GM23338 (cell line): ENCODE results near the gene PARL. TPM values are rescaled to one million over a fixed set of nuclear protein-coding genes. Genes with fewer than 3 reads are reported as not detected.

Experiments
- ATAC-seq: fragments of 200-7000 bp; cut with Tn5 transposase; 3 replicates; pipeline ENCODE4 v1.9.1; 2020
- DNase-seq: peaks from one replicate; pipeline ENCODE4 v3.0.0-alpha.2; 2015; ENCODE audit warnings: low spot score
- H2AFZ ChIP-seq: fragments of 200-600 bp; sonication (generic); 2 replicates; pipeline ENCODE4 v1.8.0; 2016; ENCODE audit warnings: antibody characterized with exemption, mild to moderate bottlenecking, moderate library complexity
- H3F3A ChIP-seq: fragments of 200-600 bp; sonication (generic); replicated peaks from 2 replicates; pipeline ENCODE4 v1.8.0; 2017; ENCODE audit warnings: antibody characterized with exemption, mixed run types, low read depth
- H3K27ac ChIP-seq: fragments of 200-600 bp; sonication (generic); 2 replicates; pipeline ENCODE4 v1.6.1; 2016; ENCODE audit warnings: low read depth
- H3K27me3 ChIP-seq: fragments of 200-600 bp; sonication (generic); 2 replicates; pipeline ENCODE4 v1.8.0; 2016; ENCODE audit warnings: mild to moderate bottlenecking, mixed run types, moderate library complexity; ENCODE audit not compliant: insufficient read depth
- H3K36me3 ChIP-seq: fragments of 200-600 bp; sonication (generic); 2 replicates; pipeline ENCODE4 v1.8.0; 2016; ENCODE audit warnings: mild to moderate bottlenecking; ENCODE audit not compliant: insufficient read depth
- H3K4me1 ChIP-seq: fragments of 200-600 bp; sonication (generic); 2 replicates; pipeline ENCODE4 v1.8.0; 2016; ENCODE audit warnings: mild to moderate bottlenecking, moderate library complexity; ENCODE audit not compliant: insufficient read depth
- H3K4me2 ChIP-seq: fragments of 200-600 bp; sonication (generic); 2 replicates; pipeline ENCODE4 v1.7.1; 2017; ENCODE audit warnings: mixed run types
- H3K4me3 ChIP-seq: fragments of 200-600 bp; sonication (generic); 2 replicates; pipeline ENCODE4 v1.6.1; 2016; ENCODE audit warnings: mixed run types
- H3K79me2 ChIP-seq: fragments of 200-600 bp; sonication (generic); replicated peaks from 2 replicates; pipeline ENCODE4 v1.8.0; 2017; ENCODE audit warnings: mild to moderate bottlenecking; ENCODE audit not compliant: insufficient read depth
- H3K9me2 ChIP-seq: fragments of 200-600 bp; sonication (generic); 2 replicates; pipeline ENCODE4 v1.8.0; 2017; ENCODE audit not compliant: insufficient read depth
- H4K20me1 ChIP-seq: fragments of 200-600 bp; sonication (generic); replicated peaks from 2 replicates; pipeline ENCODE4 v1.8.0; 2017; ENCODE audit warnings: mild to moderate bottlenecking; ENCODE audit not compliant: insufficient read depth
- H3K27ac Mint-ChIP-seq: 2 replicates; pipeline ENCODE4 v1.8.0; 2020; ENCODE audit warnings: inconsistent platforms, mild to moderate bottlenecking, moderate library complexity, mixed read lengths
- H3K27me3 Mint-ChIP-seq: 3 replicates; pipeline ENCODE4 v1.8.0; 2022; ENCODE audit warnings: low read depth, mild to moderate bottlenecking, moderate library complexity, mixed read lengths, inconsistent platforms; ENCODE audit not compliant: insufficient read depth, poor library complexity
- H3K36me3 Mint-ChIP-seq: 3 replicates; pipeline ENCODE4 v1.8.0; 2021; ENCODE audit warnings: low read depth, mild to moderate bottlenecking, inconsistent platforms, moderate library complexity, mixed read lengths
- H3K4me1 Mint-ChIP-seq: 3 replicates; pipeline ENCODE4 v1.8.0; 2020; ENCODE audit warnings: mild to moderate bottlenecking, inconsistent platforms, mixed read lengths
- H3K4me3 Mint-ChIP-seq: 3 replicates; pipeline ENCODE4 v1.8.0; 2021; ENCODE audit warnings: moderate library complexity, mild to moderate bottlenecking, inconsistent platforms, mixed read lengths
- H3K9me3 Mint-ChIP-seq: 3 replicates; pipeline ENCODE4 v1.8.0; 2020; ENCODE audit warnings: moderate library complexity, mild to moderate bottlenecking, inconsistent platforms, mixed read lengths
- CREB1 ChIP-seq: fragments of 250-450 bp; sonication (Bioruptor Pico); IDR thresholded peaks from 2 replicates; pipeline ENCODE4 v1.5.0; 2020; ENCODE audit warnings: low read depth, mild to moderate bottlenecking, moderate library complexity
- CTCF ChIP-seq, 2 experiments: fragments of 200-600 bp in 1 of 2; sonication (generic) in 1 of 2; conservative IDR thresholded peaks; 2 replicates each; pipeline versions ENCODE4 v1.5.1 to v1.6.1; 2016 to 2017; ENCODE audit warnings: antibody characterized with exemption in 2 of 2, low read depth in 2 of 2, mild to moderate bottlenecking in 2 of 2, moderate library complexity in 1 of 2
- ETS1 ChIP-seq: IDR thresholded peaks from 2 replicates; pipeline ENCODE4 v1.6.1; 2016; ENCODE audit warnings: antibody characterized with exemption
- EZH2 ChIP-seq: fragments of 200-600 bp; sonication (generic); IDR thresholded peaks from one replicate; pipeline ENCODE4 v1.8.0; 2017; ENCODE audit warnings: antibody characterized with exemption, mild to moderate bottlenecking, low read depth; ENCODE audit not compliant: unreplicated experiment
- EZH2phosphoT487 ChIP-seq: fragments of 200-600 bp; sonication (generic); IDR thresholded peaks from one replicate; pipeline ENCODE4 v1.8.1; 2018; ENCODE audit warnings: antibody characterized with exemption; ENCODE audit not compliant: unreplicated experiment
- JUNB ChIP-seq: IDR thresholded peaks from one replicate; pipeline ENCODE4 v1.6.1; 2016; ENCODE audit warnings: antibody characterized with exemption; ENCODE audit not compliant: unreplicated experiment
- NANOG ChIP-seq: IDR thresholded peaks from 2 replicates; pipeline ENCODE4 v1.6.1; 2016; ENCODE audit warnings: antibody characterized with exemption, borderline replicate concordance
- STAT1 ChIP-seq: IDR thresholded peaks from one replicate; pipeline ENCODE4 v1.6.1; 2016; ENCODE audit warnings: antibody characterized with exemption; ENCODE audit not compliant: unreplicated experiment
- ZNF114 ChIP-seq: fragments of 250-450 bp; sonication (Bioruptor Pico); IDR thresholded peaks from 2 replicates; pipeline ENCODE4 v1.5.0; 2020; ENCODE audit warnings: mild to moderate bottlenecking, moderate library complexity
- ZNF331 ChIP-seq: fragments of 250-450 bp; sonication (Bioruptor Pico); IDR thresholded peaks from 2 replicates; pipeline ENCODE4 v1.5.0; 2020; ENCODE audit warnings: low read depth, mild to moderate bottlenecking, moderate library complexity
- ZNF462 ChIP-seq: fragments of 250-450 bp; sonication (Bioruptor Pico); IDR thresholded peaks from 2 replicates; pipeline ENCODE4 v1.5.0; 2020; ENCODE audit warnings: mild to moderate bottlenecking, moderate library complexity
- polyA plus RNA-seq: library from polyadenylated mRNA; unstranded; fragments of >200 nt; fragmentation: Nextera tagmentation; extraction: Ambion mirVana; gene quantifications from 2 replicates; pipeline ENCODE4 v1.2.1, GENCODE V29; 2016
- total RNA-seq: library from RNA; depleted of rRNA; stranded (reverse); fragments of >200 nt; shearing (Covaris generic); gene quantifications from 2 replicates; pipeline ENCODE4 v1.2.3, GENCODE V29; 2014

Gene PARL
- total and polyA plus RNA-seq, 2 experiments from 2014 or later = 67.5 to 78.7 TPM

- Mint-ChIP-seq H3K4me3 (no peak overlapping the region), H3K27me3 (no peaks in the 10 kb centered on the region), H3K36me3 (peaks cover 73% of the 10 kb centered on the region), H3K4me1 (no peaks in the 10 kb centered on the region), H3K9me3 (no peaks in the 10 kb centered on the region), H3K27ac (peak overlapping the region; percentile 20; the same call in 1 of the 2 replicates)
- Histone ChIP-seq H2AFZ (no peak overlapping the region), H4K20me1 (peaks cover 3% of the 10 kb centered on the region), H3F3A (no peaks in the 10 kb centered on the region), H3K79me2 (no peaks in the 10 kb centered on the region), H3K27me3 (no peaks in the 10 kb centered on the region), H3K4me3 (no peak overlapping the region), H3K4me2 (no peak overlapping the region), H3K4me1 (no peaks in the 10 kb centered on the region), H3K27ac (no peak overlapping the region), H3K9me2 (no peaks in the 10 kb centered on the region), H3K36me3 (peaks cover 26% of the 10 kb centered on the region)
- TF ChIP-seq STAT1 (no peak), NANOG (no peak), CTCF (conservative IDR thresholded peaks at IDR 0.05; ENCODE audit: low read depth in 2 of 2) (no peak), ZNF462 (CRISPR knock-in tag) (no peak)
- DNase-seq (no peak), ATAC-seq (no peak)
Measured at GRCh38 chr3:183797996-183798395, 86.7 kb downstream of the PARL start.

GRCh38 chr3:183796372-183796771 lies 88.3 kb downstream of the PARL start:
- Mint-ChIP-seq H3K27me3 (no peaks in the 10 kb centered on the region), H3K36me3 (peaks cover 66% of the 10 kb centered on the region), H3K4me1 (no peaks in the 10 kb centered on the region), H3K27ac (no peak overlapping the region), H3K4me3 (no peak overlapping the region), H3K9me3 (no peaks in the 10 kb centered on the region)
- TF ChIP-seq ZNF114 (CRISPR knock-in tag) (no peak), EZH2phosphoT487 (no peak), ZNF331 (no peak), CREB1 (CRISPR knock-in tag) (no peak), JUNB (no peak), STAT1 (no peak), EZH2 (no peak), CTCF (conservative IDR thresholded peaks at IDR 0.05; ENCODE audit: low read depth in 2 of 2) (no peak), ETS1 (no peak)
- H3F3A ChIP-seq = no peaks in the 10 kb centered on the region
- H3K4me3 ChIP-seq = no peak overlapping the region
- no peaks in the 10 kb centered on the region for H3K79me2 ChIP-seq
- H2AFZ ChIP-seq = no peak overlapping the region
- H3K9me2 ChIP-seq = no peaks in the 10 kb centered on the region
- H3K4me1 ChIP-seq = no peaks in the 10 kb centered on the region
- H3K27ac ChIP-seq = no peak overlapping the region
- DNase-seq (no peak), ATAC-seq (no peak)
- H4K20me1 ChIP-seq = peaks cover 3% of the 10 kb centered on the region
- H3K36me3 ChIP-seq = peaks cover 22% of the 10 kb centered on the region
- no peak overlapping the region for H3K4me2 ChIP-seq
- no peaks in the 10 kb centered on the region for H3K27me3 ChIP-seq
